GM10248 (cell line): ENCODE measurements around the gene LMO7.

ENCODE experiments used
- CTCF ChIA-PET: fragments of 300-600 bp; sonication (Branson Sonifier 250); formaldehyde crosslinking; extraction: SDS; loops from one replicate; lab custom pipeline; 2021; ENCODE audit warnings: antibody characterized with exemption; lab: Yijun Ruan, JAX
- POLR2A ChIA-PET: fragments of 350-650 bp; sonication (Branson Sonifier 250); formaldehyde crosslinking; extraction: SDS; loops from one replicate; lab custom pipeline; 2020; ENCODE audit warnings: antibody characterized with exemption; lab: Yijun Ruan, JAX
- DNase-seq: peaks from one replicate; pipeline ENCODE4 v3.0.0; 2012; ENCODE audit errors: extremely low spot score
- TF ChIP-seq, protein P1 (sequence below): IDR thresholded peaks from 2 replicates; pipeline ENCODE4 v1.5.1; 2012; ENCODE audit warnings: mild to moderate bottlenecking, low read depth; ENCODE audit errors: extremely low read depth, missing control alignments, control extremely low read depth

The LMO7 gene

DNA sequence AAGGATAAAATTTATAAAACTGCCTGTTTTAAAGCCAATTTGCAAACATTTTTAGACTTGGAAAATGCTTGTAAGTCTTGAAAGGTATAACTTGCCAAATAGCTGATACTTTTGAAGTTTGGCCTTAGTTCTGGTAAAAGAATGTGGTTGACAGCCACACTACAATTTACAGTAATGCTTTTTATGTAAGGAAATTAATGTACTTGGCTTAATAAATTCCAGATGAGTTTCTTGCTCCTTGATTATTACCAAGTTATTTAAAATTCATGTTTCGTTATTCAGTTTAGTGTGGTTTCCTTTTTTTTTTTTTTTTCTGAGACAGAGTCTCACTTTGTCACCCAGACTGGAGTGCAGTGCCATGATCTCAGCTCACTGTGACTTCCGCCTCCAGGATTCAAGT is 14.9 kb downstream of the LMO7 start:
- ChIA-PET CTCF (interaction anchor here (0.9 to 1.4 kb wide), 3 partner anchors 11 to 13 kb away, joined by 3 to 4 read pairs (median 4); no protein-coding TSS in a partner anchor), POLR2A (no interaction called here)
- no peak for DNase-seq
- TF ChIP-seq, protein P1, sequence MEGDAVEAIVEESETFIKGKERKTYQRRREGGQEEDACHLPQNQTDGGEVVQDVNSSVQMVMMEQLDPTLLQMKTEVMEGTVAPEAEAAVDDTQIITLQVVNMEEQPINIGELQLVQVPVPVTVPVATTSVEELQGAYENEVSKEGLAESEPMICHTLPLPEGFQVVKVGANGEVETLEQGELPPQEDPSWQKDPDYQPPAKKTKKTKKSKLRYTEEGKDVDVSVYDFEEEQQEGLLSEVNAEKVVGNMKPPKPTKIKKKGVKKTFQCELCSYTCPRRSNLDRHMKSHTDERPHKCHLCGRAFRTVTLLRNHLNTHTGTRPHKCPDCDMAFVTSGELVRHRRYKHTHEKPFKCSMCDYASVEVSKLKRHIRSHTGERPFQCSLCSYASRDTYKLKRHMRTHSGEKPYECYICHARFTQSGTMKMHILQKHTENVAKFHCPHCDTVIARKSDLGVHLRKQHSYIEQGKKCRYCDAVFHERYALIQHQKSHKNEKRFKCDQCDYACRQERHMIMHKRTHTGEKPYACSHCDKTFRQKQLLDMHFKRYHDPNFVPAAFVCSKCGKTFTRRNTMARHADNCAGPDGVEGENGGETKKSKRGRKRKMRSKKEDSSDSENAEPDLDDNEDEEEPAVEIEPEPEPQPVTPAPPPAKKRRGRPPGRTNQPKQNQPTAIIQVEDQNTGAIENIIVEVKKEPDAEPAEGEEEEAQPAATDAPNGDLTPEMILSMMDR: no peak

DNA sequence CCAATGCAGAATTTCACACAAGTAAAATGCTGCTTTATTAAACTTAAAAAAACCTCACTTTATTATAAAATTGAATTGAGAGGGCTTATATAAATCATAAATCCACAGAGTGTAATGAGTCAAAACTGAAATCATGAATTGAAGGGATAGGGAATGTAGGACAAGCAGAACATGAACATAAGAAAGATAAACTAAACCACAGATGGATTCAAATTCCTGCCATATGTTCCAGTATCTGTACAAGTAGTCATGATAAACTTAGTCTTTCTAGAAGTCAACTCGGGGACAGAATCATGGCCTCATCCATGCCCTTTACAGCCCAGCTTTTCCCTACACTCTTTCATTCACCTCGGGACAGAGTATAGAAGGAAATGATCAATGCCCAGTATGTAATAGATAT is 16.6 kb downstream of the LMO7 start:
- DNase-seq: no peak
- CTCF ChIA-PET: interaction anchor here (1.1 to 1.9 kb wide), 2 partner anchors 14 to 44 kb away, joined by 3 to 5 read pairs; no protein-coding TSS in a partner anchor
- TF ChIP-seq, protein P1: no peak
- POLR2A ChIA-PET: no interaction called here

DNA sequence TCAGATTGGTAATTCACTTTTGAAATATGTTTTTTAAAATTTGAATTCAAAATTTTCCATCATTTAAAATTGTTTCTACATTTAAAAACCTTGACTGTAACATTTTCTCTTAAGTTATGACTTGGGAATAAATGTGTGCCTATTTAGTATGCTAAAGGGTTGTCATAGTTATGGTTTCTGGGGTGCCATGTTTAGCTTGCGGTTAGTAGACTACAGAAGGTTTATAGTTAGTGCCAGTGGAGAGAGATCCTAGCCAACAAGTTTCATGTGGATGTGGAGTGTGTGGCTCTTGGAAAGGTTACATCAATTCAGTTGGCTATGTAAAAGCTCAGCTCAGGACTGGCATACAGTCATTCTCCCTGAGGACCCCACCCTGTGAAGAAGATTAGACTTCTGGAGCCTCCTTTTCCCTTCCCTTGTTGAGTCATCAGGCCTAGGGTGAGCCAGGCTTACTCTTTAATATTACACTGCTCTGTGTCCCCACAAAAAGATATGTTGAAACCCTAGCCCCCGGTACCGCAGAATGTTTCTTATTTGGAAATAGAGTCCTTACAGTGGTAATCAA is 20.4 kb downstream of the LMO7 start:
- POLR2A ChIA-PET: no interaction called here
- CTCF ChIA-PET: interaction anchor here (1.1 kb wide), 1 partner anchor 112 kb away, joined by 3 read pairs; no protein-coding TSS in a partner anchor
- no peak for DNase-seq
- TF ChIP-seq, protein P1: no peak

DNA sequence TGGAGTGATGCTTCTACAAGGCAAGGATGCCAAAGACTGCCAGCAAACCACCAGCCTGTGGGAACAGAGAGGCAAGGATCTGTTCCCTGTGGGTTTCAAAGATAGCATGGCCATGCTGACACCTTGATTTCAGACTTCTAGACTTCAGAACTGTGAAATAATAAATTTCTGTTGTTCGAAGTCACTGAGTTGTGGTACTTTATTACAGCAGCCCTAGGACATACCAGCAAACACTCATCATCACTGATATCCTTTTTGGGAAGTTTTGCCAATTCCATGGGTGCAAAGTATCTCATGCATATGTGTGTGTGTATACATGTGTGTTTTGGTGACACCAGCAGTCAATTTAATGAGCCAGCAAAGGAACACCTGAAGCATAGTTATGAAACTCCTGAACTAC is 21.0 kb downstream of the LMO7 start:
- ChIA-PET POLR2A (no interaction called here), CTCF (no interaction called here)
- no peak for DNase-seq
- TF ChIP-seq, protein P1: no peak

DNA sequence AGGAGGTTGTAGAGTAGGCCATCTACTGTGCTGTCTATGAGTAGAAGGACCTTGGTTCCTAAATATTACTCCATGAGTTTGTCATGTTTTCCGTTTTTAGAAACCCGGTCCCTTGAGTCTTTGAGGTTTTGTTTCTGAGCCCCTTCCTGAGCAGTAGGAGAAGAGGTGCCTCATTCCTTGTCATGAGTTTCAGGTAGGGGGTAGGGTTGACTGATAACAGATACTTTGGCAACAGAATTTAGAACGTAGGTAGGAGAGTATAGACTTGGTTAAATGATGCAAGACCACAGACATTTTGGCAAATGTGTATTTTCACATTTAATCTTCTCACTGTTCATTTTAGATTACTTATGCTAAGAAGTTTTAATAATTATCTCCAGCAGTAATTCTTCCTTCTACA is 24.6 kb downstream of the LMO7 start:
- no peak for DNase-seq
- CTCF ChIA-PET: no interaction called here

DNA sequence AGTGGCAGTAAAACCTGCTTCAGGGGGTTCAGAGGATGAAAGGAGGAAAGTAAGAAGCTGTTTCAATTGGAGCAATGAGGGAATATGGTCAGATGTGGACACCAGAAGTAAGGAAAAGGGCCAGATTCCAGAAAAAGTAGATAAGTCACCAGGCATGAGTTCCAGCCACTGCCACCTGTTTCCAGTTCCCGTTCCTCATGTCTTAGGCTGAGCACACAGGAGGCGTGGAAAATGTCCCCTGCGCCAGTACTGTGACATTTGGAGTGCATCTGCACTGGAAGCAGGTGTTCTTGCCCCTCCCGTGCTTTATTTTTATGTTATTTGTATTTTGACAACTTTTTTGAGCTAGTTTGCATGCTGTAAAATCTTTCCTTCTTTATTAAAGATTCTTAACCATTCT is 25.3 kb downstream of the LMO7 start:
- ChIA-PET CTCF (interaction anchor here (0.9 to 1.9 kb wide), 6 partner anchors 9 to 35 kb away, joined by 3 to 9 read pairs (median 4); no protein-coding TSS in a partner anchor), POLR2A (no interaction called here)
- no peak for DNase-seq
- TF ChIP-seq, protein P1: no peak

More for the DNA sequence above, 24.6 kb downstream of the LMO7 start:
- TF ChIP-seq, protein P1: no peak
- POLR2A ChIA-PET: no interaction called here
